ENCODE data around the gene PI4KA.

PI4KA gene

GRCh38 chr22:20792221-20792965 lies 66.2 kb downstream of the PI4KA start:
- FAIRE-seq: no peak

- FAIRE-seq: no peak
Observed at GRCh38 chr22:20788627-20789344, 69.8 kb downstream of the PI4KA start.

- FAIRE-seq: no peak
Observed at GRCh38 chr22:20787746-20788626, 70.6 kb downstream of the PI4KA start.

GRCh38 chr22:20787223-20787622 lies 71.4 kb downstream of the PI4KA start:
- no peak for FAIRE-seq

- FAIRE-seq: no peak
Observed at GRCh38 chr22:20786536-20786979, 72.1 kb downstream of the PI4KA start.

GRCh38 chr22:20786048-20786447 lies 72.6 kb downstream of the PI4KA start:
- no peak for FAIRE-seq

- no peak for FAIRE-seq
Observed at GRCh38 chr22:20785415-20785814, 73.2 kb downstream of the PI4KA start.

- FAIRE-seq: no peak
Observed at GRCh38 chr22:20783844-20784723, 74.5 kb downstream of the PI4KA start.

GRCh38 chr22:20783300-20783673 lies 75.3 kb downstream of the PI4KA start:
- FAIRE-seq: no peak

- FAIRE-seq: no peak
Observed at GRCh38 chr22:20782596-20783299, 75.9 kb downstream of the PI4KA start.

GRCh38 chr22:20782083-20782482 lies 76.5 kb downstream of the PI4KA start:
- FAIRE-seq: no peak

- no peak for FAIRE-seq
Observed at GRCh38 chr22:20781272-20781990, 77.2 kb downstream of the PI4KA start.

- no peak for FAIRE-seq
Observed at GRCh38 chr22:20779818-20780158, 78.8 kb downstream of the PI4KA start.

- FAIRE-seq: no peak
Observed at GRCh38 chr22:20779014-20779817, 79.4 kb downstream of the PI4KA start.

- FAIRE-seq: peak; percentile 99
Observed at GRCh38 chr22:20777420-20778177, 81.0 kb downstream of the PI4KA start.

- peak; percentile 49 for FAIRE-seq
Observed at GRCh38 chr22:20776624-20777405, 81.8 kb downstream of the PI4KA start.

- no peak for FAIRE-seq
Observed at GRCh38 chr22:20775342-20775895, 83.2 kb downstream of the PI4KA start.

- FAIRE-seq: no peak
Observed at GRCh38 chr22:20774882-20775281, 83.7 kb downstream of the PI4KA start.
